ENCODE results near the gene SEC31A. TPM values are rescaled to one million over a fixed set of nuclear protein-coding genes. Genes with fewer than 3 reads are reported as not detected.
A peak's percentile ranks its signal among the peaks of the same experiment; 100 is the strongest.

The SEC31A gene
- total RNA-seq, 2 experiments from 2014 or later, result 87.8 to 88.1 TPM

DNA sequence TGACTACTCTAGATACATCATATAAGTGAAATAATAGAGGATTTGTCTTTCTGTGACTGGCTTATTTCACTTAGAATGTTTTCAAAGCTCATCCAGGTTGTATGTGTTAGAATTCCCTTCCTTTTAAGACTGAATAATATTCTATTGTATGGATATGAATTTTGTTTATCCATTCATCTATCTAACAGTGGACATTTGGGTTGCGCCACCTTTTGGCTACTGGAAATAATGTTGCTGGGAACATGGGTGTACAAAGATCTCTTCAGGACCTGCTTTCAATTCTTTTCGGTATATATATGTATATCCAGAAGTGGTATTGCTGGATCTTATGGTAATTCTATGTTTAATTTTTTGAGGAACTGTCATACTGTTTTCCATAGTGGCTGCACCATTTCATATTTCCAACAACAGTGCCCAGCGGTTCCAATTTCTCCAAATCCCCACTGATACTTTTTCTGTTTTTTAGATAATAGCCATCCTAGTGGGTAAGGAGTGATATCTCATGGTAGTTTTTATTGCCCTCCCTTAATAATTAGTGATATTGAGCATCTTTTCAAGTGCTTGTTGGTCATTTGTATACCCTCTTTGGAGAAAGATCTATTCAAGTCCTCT, 88.9 kb downstream of the SEC31A start:
- peaks cover 11% of the 10 kb centered on the region for H3K4me1 Mint-ChIP-seq (ENCODE audit: low read depth)
- POLR2A ChIA-PET, result no interaction called here
- intact Hi-C loops (cut with micrococcal nuclease), result no loop called here
- H3K27me3 Mint-ChIP-seq, result peaks cover 29% of the 10 kb centered on the region
- H3K4me3 Mint-ChIP-seq, result no peak overlapping the region
- CTCF ChIA-PET, result no interaction called here
- H3K9me3 Mint-ChIP-seq, result no peaks in the 10 kb centered on the region
- H3K36me3 Mint-ChIP-seq, result no peaks in the 10 kb centered on the region
- DNase-seq, result no peak
- H3K27ac Mint-ChIP-seq, result no peak overlapping the region

DNA sequence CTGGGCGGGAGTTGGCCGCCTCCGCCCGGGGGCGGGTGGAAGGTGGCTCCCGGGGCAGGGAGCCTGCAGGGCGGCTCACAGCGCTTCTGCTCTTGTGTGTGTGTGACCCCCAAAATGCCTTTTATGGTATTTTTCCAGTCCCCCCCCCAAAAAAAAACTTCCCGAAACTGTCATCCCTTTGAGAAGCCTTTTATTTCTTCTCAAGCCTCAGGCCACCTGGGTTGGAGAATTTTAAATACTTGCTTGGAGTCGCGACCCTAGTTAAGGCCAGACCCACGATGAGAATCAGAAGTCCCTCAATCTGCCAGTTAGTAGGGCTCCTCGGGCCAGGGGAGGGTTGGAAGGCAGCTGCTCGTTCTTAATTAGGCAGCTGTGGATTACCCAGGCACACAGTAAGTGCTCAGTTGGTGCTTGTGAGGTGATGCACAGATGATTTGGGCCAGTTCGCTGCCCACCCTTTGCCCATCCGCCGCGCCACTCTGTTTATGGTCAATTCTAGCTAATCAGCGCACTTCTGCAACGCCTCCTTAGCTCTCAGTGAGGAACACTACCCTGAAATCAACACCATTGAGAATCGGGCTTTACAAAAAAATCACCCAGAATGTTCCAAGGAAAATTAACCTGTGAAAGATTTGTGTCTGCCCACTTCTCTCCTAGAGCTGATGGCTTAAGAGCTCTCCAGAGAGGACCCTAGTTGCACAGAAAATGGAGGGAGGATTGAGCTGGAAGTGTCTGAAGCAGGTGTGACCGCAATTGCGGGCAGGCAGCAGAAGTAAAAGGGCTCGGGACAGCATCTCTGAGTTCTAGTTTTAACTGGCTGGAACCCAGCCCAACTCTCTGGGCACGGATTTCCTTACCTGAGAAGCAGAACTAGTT, 91.7 kb downstream of the SEC31A start:
- intact Hi-C loops (cut with micrococcal nuclease), result no loop called here
- peak overlapping the region; percentile 70 for H3K4me3 Mint-ChIP-seq
- no peak for DNase-seq
- no peaks in the 10 kb centered on the region for H3K36me3 Mint-ChIP-seq
- peaks cover 40% of the 10 kb centered on the region for H3K27me3 Mint-ChIP-seq
- no peaks in the 10 kb centered on the region for H3K9me3 Mint-ChIP-seq
- POLR2A ChIA-PET, result no interaction called here
- CTCF ChIA-PET, result interaction anchor here (1.3 kb wide), 1 partner anchor 10 kb away, joined by 3 read pairs; no protein-coding TSS in a partner anchor
- no peak overlapping the region for H3K27ac Mint-ChIP-seq
- H3K4me1 Mint-ChIP-seq (ENCODE audit: low read depth), result peaks cover 11% of the 10 kb centered on the region

- Mint-ChIP-seq H3K4me3 (peak within 1 kb of the TSS; percentile 70), H3K27me3 (peaks cover 43% of the 10 kb centered on the region), H3K4me1 (ENCODE audit: low read depth) (peaks cover 11% of the 10 kb centered on the region), H3K9me3 (no peaks in the 10 kb centered on the region), H3K27ac (no peak within 1 kb of the TSS), H3K36me3 (no peaks in the 10 kb centered on the region)
- intact Hi-C loops (cut with micrococcal nuclease), result no loop called here
- POLR2A ChIA-PET, result no interaction called here
- CTCF ChIA-PET, result interaction anchor here (1.3 kb wide), 1 partner anchor 9 kb away, joined by 3 read pairs; no protein-coding TSS in a partner anchor
- DNase-seq, result peak; percentile 44
These were observed 92.6 kb downstream of the SEC31A start, which contains the start of gene SCD5 for GRCh38 chr4:82798168-82799005. Gene SCD5, minus strand, starts transcription at chr4:82798796. Its CDS starts 259 bp downstream, at chr4:82798537.

DNA sequence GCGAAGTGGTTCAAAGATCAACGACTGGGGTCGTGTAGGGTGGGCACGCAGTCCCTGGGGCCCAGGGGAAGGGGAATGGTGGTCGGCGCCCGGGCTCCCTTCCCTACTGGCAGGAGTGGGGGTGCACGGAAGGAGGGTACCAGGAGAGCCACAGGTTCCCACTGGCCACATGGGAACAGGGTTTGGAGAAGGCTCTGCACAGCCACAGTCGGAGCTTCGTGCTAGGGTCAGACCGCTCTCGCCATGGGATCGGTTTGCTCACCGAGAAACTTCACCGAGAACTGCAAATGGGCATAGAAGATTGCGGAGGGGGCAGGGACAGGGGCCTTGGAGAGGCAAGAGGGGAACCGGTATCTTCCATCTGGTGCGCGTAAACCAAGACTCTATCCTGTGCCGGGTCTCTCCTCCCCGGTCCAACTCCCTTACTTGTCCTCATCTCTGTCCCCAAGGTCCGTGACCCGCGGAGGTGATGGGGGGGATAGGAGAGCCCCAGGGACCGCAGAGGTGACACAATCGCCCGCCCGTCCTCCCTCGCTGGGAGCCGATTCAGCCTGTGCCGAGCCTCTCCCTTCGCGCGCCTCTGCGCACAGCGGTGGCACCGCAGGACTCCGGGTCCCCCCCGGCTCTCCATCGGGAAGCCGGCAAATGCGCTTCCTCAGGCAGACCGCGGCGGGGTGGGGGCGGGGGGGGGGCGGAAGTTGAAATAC, 93.4 kb downstream of the SEC31A start:
- Mint-ChIP-seq H3K9me3 (no peaks in the 10 kb centered on the region), H3K36me3 (no peaks in the 10 kb centered on the region), H3K27ac (no peak overlapping the region), H3K4me1 (ENCODE audit: low read depth) (peaks cover 11% of the 10 kb centered on the region), H3K4me3 (peak overlapping the region; percentile 53), H3K27me3 (peaks cover 47% of the 10 kb centered on the region)
- intact Hi-C loops (cut with micrococcal nuclease), result no loop called here
- ChIA-PET CTCF (no interaction called here), POLR2A (no interaction called here)
- no peak for DNase-seq

GRCh38 chr4:82797040-82797404, 93.9 kb downstream of the SEC31A start:
- Mint-ChIP-seq H3K27me3 (peaks cover 46% of the 10 kb centered on the region), H3K36me3 (no peaks in the 10 kb centered on the region), H3K4me3 (peak overlapping the region; percentile 53), H3K27ac (no peak overlapping the region), H3K4me1 (ENCODE audit: low read depth) (peaks cover 11% of the 10 kb centered on the region), H3K9me3 (no peaks in the 10 kb centered on the region)
- ChIA-PET POLR2A (no interaction called here), CTCF (interaction anchor here (1.0 kb wide), 1 partner anchor 58 kb away, joined by 3 read pairs; no protein-coding TSS in a partner anchor)
- intact Hi-C loops (cut with micrococcal nuclease), result no loop called here
- DNase-seq, result no peak

GRCh38 chr4:82792912-82793649, 97.9 kb downstream of the SEC31A start:
- Mint-ChIP-seq H3K4me1 (ENCODE audit: low read depth) (peaks cover 5% of the 10 kb centered on the region), H3K27me3 (peaks cover 34% of the 10 kb centered on the region), H3K4me3 (no peak overlapping the region), H3K27ac (no peak overlapping the region), H3K9me3 (no peaks in the 10 kb centered on the region), H3K36me3 (no peaks in the 10 kb centered on the region)
- intact Hi-C loops (cut with micrococcal nuclease), result no loop called here
- DNase-seq, result no peak
- ChIA-PET POLR2A (no interaction called here), CTCF (no interaction called here)

- H3K27me3 Mint-ChIP-seq, result peaks cover 22% of the 10 kb centered on the region
- H3K4me1 Mint-ChIP-seq (ENCODE audit: low read depth), result no peaks in the 10 kb centered on the region
- H3K4me3 Mint-ChIP-seq, result no peak overlapping the region
- DNase-seq, result no peak
- ChIA-PET CTCF (no interaction called here), POLR2A (no interaction called here)
- H3K27ac Mint-ChIP-seq, result no peak overlapping the region
- no peaks in the 10 kb centered on the region for H3K36me3 Mint-ChIP-seq
- H3K9me3 Mint-ChIP-seq, result no peaks in the 10 kb centered on the region
- intact Hi-C loops (cut with micrococcal nuclease), result no loop called here
These were observed 99.8 kb downstream of the SEC31A start for GRCh38 chr4:82791179-82791578.

DNA sequence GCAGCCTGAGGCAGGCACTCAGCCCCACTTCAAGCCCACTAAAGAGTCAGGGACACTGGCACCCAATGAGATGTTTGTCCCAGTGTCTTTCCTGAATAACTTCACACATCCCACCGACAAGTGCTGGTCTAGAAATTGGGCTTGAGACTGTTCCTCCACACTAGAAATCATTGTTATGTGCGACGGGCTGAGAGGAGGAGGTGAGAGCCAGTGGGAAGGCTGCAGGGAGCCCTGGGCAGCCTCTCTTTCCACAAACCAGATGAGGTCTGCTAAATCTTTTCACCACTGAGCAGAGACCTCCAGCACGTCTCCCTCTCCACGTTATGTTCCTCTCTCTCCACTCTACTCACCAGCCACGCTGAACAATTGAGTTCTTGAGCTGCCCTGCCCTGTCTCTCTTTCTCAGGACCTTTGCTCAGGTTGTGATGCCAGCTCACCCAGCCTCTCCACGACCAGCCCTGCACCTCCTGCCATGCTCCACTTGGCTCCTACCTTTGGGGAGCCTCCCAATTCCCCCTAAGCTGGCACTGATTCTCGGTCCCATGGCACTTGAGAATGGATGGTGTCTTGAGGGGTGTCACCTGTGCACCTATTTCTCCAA, 100.8 kb downstream of the SEC31A start:
- H3K4me3 Mint-ChIP-seq, result no peak overlapping the region
- no peaks in the 10 kb centered on the region for H3K4me1 Mint-ChIP-seq (ENCODE audit: low read depth)
- ChIA-PET POLR2A (no interaction called here), CTCF (no interaction called here)
- DNase-seq, result no peak
- peaks cover 18% of the 10 kb centered on the region for H3K27me3 Mint-ChIP-seq
- H3K27ac Mint-ChIP-seq, result no peak overlapping the region
- H3K36me3 Mint-ChIP-seq, result no peaks in the 10 kb centered on the region
- intact Hi-C loops (cut with micrococcal nuclease), result no loop called here
- H3K9me3 Mint-ChIP-seq, result no peaks in the 10 kb centered on the region

GRCh38 chr4:82789025-82789776, 101.8 kb downstream of the SEC31A start:
- POLR2A ChIA-PET, result no interaction called here
- DNase-seq, result no peak
- Mint-ChIP-seq H3K9me3 (no peaks in the 10 kb centered on the region), H3K27me3 (peaks cover 18% of the 10 kb centered on the region), H3K36me3 (no peaks in the 10 kb centered on the region), H3K4me1 (ENCODE audit: low read depth) (no peaks in the 10 kb centered on the region), H3K4me3 (no peak overlapping the region), H3K27ac (no peak overlapping the region)
- intact Hi-C loops (cut with micrococcal nuclease), result no loop called here
- CTCF ChIA-PET, result interaction anchor here (1.1 kb wide), 1 partner anchor 10 kb away, joined by 3 read pairs; the partner anchor contains the start of gene SCD5

DNA sequence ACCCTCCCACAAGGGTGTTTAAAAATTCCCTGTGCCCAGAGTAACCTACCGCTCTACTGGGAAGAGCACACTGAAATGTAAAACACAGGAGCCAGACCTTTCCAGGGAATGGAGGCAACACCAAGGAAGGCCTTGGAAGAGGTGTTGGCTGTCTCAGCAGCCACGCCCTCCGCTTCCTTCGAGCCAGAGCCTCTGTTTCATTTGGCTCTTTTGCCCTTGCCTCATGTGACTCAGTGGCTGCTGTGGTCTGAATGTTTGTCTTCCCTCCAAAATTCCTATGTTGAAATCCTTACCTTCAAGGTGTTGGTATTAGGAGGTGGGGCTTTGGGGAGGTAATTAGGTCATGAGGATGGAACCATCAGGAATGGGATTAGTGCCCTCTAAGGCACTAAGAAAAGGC, 103.6 kb downstream of the SEC31A start:
- POLR2A ChIA-PET, result no interaction called here

More for the DNA sequence above, 103.6 kb downstream of the SEC31A start:
- no peak overlapping the region for H3K4me3 Mint-ChIP-seq
- no peak for DNase-seq
- H3K9me3 Mint-ChIP-seq, result no peaks in the 10 kb centered on the region
- no peak overlapping the region for H3K27ac Mint-ChIP-seq
- intact Hi-C loops (cut with micrococcal nuclease), result no loop called here
- no peaks in the 10 kb centered on the region for H3K4me1 Mint-ChIP-seq (ENCODE audit: low read depth)
- CTCF ChIA-PET, result no interaction called here
- H3K36me3 Mint-ChIP-seq, result no peaks in the 10 kb centered on the region
- H3K27me3 Mint-ChIP-seq, result peaks cover 11% of the 10 kb centered on the region

Measured in activated CD4-positive, alpha-beta memory T cell treated with anti-CD3 and anti-CD28 coated beads for 36 hours (primary cell).